SU-DHL-6 (cell line): ENCODE data around the gene BORCS8.

Experiments used
- EZH2phosphoT487 ChIP-seq: fragments of 200-600 bp; sonication (generic), shearing (Covaris generic); conservative IDR thresholded peaks from 2 replicates; pipeline ENCODE4 v1.6.1; 2018; ENCODE audit warnings: mild to moderate bottlenecking, antibody characterized with exemption, low read length, moderate library complexity, mixed read lengths
- TF ChIP-seq, protein P1 (sequence below): fragments of 200-600 bp; sonication (generic); IDR thresholded peaks from one replicate; pipeline ENCODE4 v1.5.1; 2017; ENCODE audit warnings: antibody characterized with exemption, mild to moderate bottlenecking, low read length, moderate library complexity; ENCODE audit not compliant: insufficient read depth, poor library complexity, severe bottlenecking

DNA sequence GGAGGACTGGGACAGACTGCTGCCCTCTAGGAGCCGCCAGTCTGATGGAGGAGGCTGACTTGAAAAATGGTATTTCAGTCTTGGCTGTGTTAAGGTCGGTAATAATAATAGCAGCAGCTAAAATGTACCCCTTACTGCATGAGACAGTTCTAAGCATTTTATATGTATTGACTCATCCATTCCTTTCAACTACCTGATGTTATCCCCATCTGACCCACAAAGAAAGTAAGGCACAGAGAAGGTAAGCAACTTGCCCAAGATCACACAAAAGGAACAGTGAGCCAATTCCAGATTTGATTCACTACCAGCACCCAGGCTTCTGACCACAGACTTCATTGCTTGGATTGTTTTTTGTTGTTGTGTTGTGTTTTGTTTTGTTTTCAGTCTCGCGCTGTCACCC is 23.8 kb upstream of the BORCS8 start:
- TF ChIP-seq, protein P1, sequence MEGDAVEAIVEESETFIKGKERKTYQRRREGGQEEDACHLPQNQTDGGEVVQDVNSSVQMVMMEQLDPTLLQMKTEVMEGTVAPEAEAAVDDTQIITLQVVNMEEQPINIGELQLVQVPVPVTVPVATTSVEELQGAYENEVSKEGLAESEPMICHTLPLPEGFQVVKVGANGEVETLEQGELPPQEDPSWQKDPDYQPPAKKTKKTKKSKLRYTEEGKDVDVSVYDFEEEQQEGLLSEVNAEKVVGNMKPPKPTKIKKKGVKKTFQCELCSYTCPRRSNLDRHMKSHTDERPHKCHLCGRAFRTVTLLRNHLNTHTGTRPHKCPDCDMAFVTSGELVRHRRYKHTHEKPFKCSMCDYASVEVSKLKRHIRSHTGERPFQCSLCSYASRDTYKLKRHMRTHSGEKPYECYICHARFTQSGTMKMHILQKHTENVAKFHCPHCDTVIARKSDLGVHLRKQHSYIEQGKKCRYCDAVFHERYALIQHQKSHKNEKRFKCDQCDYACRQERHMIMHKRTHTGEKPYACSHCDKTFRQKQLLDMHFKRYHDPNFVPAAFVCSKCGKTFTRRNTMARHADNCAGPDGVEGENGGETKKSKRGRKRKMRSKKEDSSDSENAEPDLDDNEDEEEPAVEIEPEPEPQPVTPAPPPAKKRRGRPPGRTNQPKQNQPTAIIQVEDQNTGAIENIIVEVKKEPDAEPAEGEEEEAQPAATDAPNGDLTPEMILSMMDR: no peak
- TF ChIP-seq EZH2phosphoT487: no peak
